Pancreas (tissue), 10 donors: Measurements from ENCODE around the gene NFIL3. TPM values are rescaled to one million over a fixed set of nuclear protein-coding genes. Genes with fewer than 3 reads are reported as not detected.
"Not testable (repeated sequence)": the region's sequence is repeated elsewhere in the genome, so short reads cannot be mapped to it uniquely, and the experiment has no call there.

Source experiments
- ATAC-seq, 4 donors: fragments of 200-7000 bp; cut with Tn5 transposase; one replicate each; pipeline versions ENCODE4 v1.8.0 to v1.9.1; 2020; ENCODE audit warnings: mild to moderate bottlenecking in 4 of 4, moderate library complexity in 4 of 4
- DNase-seq, 6 donors: peaks; one replicate each; pipeline ENCODE4 v3.0.0-alpha.2; 2020
- FAIRE-seq: peaks from 2 replicates; lab custom pipeline; 2012; peaks lifted over from hg19 to GRCh38; lab: Jason Lieb, UNC
- H3K27ac ChIP-seq, 4 donors: fragments of 200-600 bp; sonication (generic); 1 replicate in 3 of 4; 2 replicates in 1 of 4; pipeline versions ENCODE4 v1.5.0 to v1.8.0; 2020
- H3K27me3 ChIP-seq, 4 donors: fragments of 200-600 bp; one replicate each; pipeline ENCODE4 v1.8.0; 2021
- H3K36me3 ChIP-seq, 3 donors: fragments of 200-600 bp; sonication (generic) in 1 of 3; one replicate each; pipeline versions ENCODE4 v1.5.0 to v1.8.0; 2020 to 2021
- H3K4me1 ChIP-seq, 3 donors: fragments of 200-600 bp; one replicate each; pipeline ENCODE4 v1.8.0; 2021
- H3K4me3 ChIP-seq, 4 donors: fragments of 200-600 bp; sonication (generic) in 2 of 4; one replicate each; pipeline versions ENCODE4 v1.5.0 to v1.8.0; 2020 to 2021
- H3K9me3 ChIP-seq, 4 donors: fragments of 200-600 bp; one replicate each; pipeline ENCODE4 v1.8.0; 2021
- CTCF ChIP-seq, 4 donors: fragments of 200-600 bp; sonication (generic) in 3 of 4; IDR thresholded peaks; one replicate each; pipeline versions ENCODE4 v1.5.0 to v1.8.0; 2021; ENCODE audit warnings: antibody characterized with exemption in 4 of 4
- WGBS, 2 donors: extraction: QIAGEN DNeasy Blood & Tissue Kit; methylation state at CpG; one replicate each; pipeline ENCODE4 v1.1.7; 2013; 5-methylcytosine and 5-hydroxymethylcytosine counted together
- intact Hi-C, 3 donors: fragments of 100-400 bp; cut with DNase I; formaldehyde crosslinking; loops; one replicate each; pipeline versions ENCODE4 v1.11.1 to v1.14.2; 2022
- polyA plus RNA-seq, 2 donors: library from polyadenylated mRNA; stranded (reverse); fragments of 200-250 nt; gene quantifications; one replicate each; pipeline ENCODE4 v1.2.3, GENCODE V29; 2013
- total RNA-seq, 6 donors: library from RNA; stranded (reverse); fragmentation: NEBNext Ultra II Directional in 4 of 6; extraction: Animal tissue kit (Norgen Biotek cat#: 25700) in 4 of 6; gene quantifications; one replicate each; pipeline versions ENCODE4 v1.2.1 to v1.2.4, GENCODE V29; 2021 to 2023
- donor health status: healthy with polysubstance abuse.
- donor health status: DM: no; HTN: no; CAD: no; lungs with moderate emphysema.
- donor health status: DM: no; HTN: no; CAD: no.
- donor health status: control.
- donor health status: control.
- donor health status: Bipolar disorder and iron deficiency.
- donor health status: DM: yes; HTN: yes; CAD: no.
- donor health status: DM: no; HTN: no; CAD: no.
- donor health status: DM: no; HTN: no; CAD: no.
- donor health status: DM: yes; HTN: yes; CAD: no.

Gene NFIL3
- total and polyA plus RNA-seq, 8 donors: 6.0 to 24.4 (median 10.8) TPM

GRCh38 chr9:91371894-91372293 is 51.7 kb downstream of the NFIL3 start:
- FAIRE-seq (no peak), ATAC-seq (no peak), DNase-seq (no peak)
- Histone ChIP-seq H3K9me3 (no peaks in the 10 kb centered on the region), H3K27ac (no peak overlapping the region), H3K4me3 (no peak overlapping the region), H3K4me1 (no peaks in the 10 kb centered on the region), H3K36me3 (no peaks in the 10 kb centered on the region), H3K27me3 (no peaks in the 10 kb centered on the region)
- 50 to 59% methylated on average over 1 of the region's 1 CpG for WGBS, 2 donors
- TF ChIP-seq CTCF (IDR thresholded peaks at IDR 0.05): no peak
- intact Hi-C loops: no loop called here

GRCh38 chr9:91370006-91370405 is 53.6 kb downstream of the NFIL3 start:
- H3K4me1 ChIP-seq, ATAC-seq, intact Hi-C loops, DNase-seq, H3K4me3 ChIP-seq, H3K27ac ChIP-seq, H3K36me3 ChIP-seq, H3K9me3 ChIP-seq, FAIRE-seq, H3K27me3 ChIP-seq: not testable (repeated sequence)
- 89 to 95% methylated on average over 3 of the region's 3 CpGs for WGBS, 2 donors

- ATAC-seq (no peak), FAIRE-seq (no peak), DNase-seq (no peak)
- no peak overlapping the region for H3K27ac ChIP-seq
- no peak overlapping the region for H3K4me3 ChIP-seq
- TF ChIP-seq CTCF (IDR thresholded peaks at IDR 0.05): no peak
- peaks cover 0 to 2% (median 0%) of the 10 kb centered on the region in 3 donors for H3K36me3 ChIP-seq
- WGBS, 2 donors: 93 to 94% methylated on average over 3 of the region's 3 CpGs
- H3K9me3 ChIP-seq: no peaks in the 10 kb centered on the region
- peaks cover 0 to 7% (median 7%) of the 10 kb centered on the region in 3 donors for H3K4me1 ChIP-seq
- intact Hi-C loops: no loop called here
- H3K27me3 ChIP-seq: no peaks in the 10 kb centered on the region
Measured at GRCh38 chr9:91364702-91365101, 58.9 kb downstream of the NFIL3 start.

GRCh38 chr9:91364005-91364404 is 59.6 kb downstream of the NFIL3 start:
- Histone ChIP-seq H3K9me3 (no peaks in the 10 kb centered on the region), H3K4me3 (no peak overlapping the region), H3K27me3 (no peaks in the 10 kb centered on the region), H3K27ac (no peak overlapping the region), H3K36me3 (peaks cover 0 to 4% (median 0%) of the 10 kb centered on the region in 3 donors), H3K4me1 (peaks cover 6 to 9% (median 9%) of the 10 kb centered on the region in 3 donors)
- intact Hi-C loops: no loop called here
- no peak for FAIRE-seq
- TF ChIP-seq CTCF (IDR thresholded peaks at IDR 0.05): no peak
- WGBS, 2 donors: 89 to 90% methylated on average over 7 of the region's 7 CpGs
- no peak for ATAC-seq
- no peak for DNase-seq

DNA sequence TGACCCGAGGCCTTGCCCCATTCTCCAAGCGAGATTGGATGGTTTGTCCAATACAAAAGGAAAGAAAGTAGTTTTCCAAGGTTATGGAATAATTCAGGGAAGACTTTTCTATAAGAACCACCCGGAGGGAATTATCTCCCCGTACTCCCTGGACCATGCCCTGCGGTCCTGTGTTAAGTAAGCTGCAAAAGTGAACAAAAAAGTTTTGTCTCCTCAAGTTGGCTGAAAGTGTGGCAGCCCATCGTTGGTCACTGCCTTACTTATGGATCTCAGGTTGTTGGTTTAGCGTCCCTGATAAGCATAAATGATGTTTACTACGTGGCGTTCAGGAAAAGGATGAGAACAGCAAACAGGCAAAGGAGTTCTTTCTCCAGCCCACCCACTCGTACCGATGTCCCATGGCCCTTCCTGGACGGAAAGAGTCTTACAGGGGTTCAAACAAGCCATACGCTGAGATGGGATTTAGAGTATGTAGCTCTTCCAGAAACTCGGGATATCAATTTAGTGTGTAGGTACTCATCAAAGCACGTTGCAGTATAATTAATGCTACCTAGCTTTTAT is 61.5 kb downstream of the NFIL3 start:
- FAIRE-seq (no peak), DNase-seq (no peak), ATAC-seq (no peak)
- H3K4me3 ChIP-seq: peak overlapping the region in 3 of 4 donors; percentile 78 to 98 (median 98)
- no peak for TF ChIP-seq CTCF (IDR thresholded peaks at IDR 0.05)
- peaks cover 0 to 4% (median 0%) of the 10 kb centered on the region in 3 donors for H3K36me3 ChIP-seq
- H3K4me1 ChIP-seq: peaks cover 9% of the 10 kb centered on the region in 3 donors
- H3K27me3 ChIP-seq: no peaks in the 10 kb centered on the region
- WGBS, 2 donors: 46 to 47% methylated on average over 15 of the region's 15 CpGs
- H3K27ac ChIP-seq: peak overlapping the region; percentile 92 to 97 (median 95)
- H3K9me3 ChIP-seq: no peaks in the 10 kb centered on the region
- intact Hi-C loops: no loop called here
